ENCODE data around the gene KCNJ9.
"Not testable (repeated sequence)": the region's sequence is repeated elsewhere in the genome, so short reads cannot be mapped to it uniquely, and the experiment has no call there.

The KCNJ9 gene

DNA sequence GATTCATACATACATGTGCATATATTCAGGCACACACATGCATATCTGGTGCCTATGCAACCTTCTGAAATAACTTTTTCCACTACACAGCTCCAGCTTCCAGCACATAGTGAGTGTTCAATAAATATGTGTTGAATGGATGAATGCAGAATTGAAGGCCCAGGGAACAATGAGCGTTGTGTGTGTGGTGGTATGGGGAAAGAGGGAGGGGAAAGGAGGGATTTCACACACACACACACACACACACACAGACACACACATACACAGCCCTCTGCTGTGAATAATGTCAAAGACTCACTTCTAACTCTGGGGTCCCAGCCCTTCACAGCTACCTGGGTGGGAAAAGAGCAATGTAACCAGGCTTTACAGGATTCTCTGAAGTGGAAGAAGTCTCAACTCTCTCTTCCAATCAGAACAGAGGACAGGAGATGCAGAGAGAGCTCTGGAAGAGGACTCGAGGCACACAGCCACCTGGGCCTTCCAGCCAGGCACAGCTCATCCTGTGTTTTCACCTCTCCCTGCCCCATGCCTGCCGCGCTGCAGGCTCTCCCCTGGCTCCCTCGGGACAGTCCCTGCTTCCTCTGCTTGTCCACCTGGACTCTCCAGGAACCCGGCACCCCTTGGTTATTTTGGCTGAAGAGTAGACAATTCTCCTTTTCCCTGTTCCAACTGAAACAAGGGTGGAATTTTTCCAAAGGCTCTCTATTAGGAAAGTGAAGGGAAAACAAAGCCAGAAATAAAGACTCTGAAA is 22.5 kb downstream of the KCNJ9 start:
- DNase-seq (ENCODE audit: low read depth) = no peak

DNA sequence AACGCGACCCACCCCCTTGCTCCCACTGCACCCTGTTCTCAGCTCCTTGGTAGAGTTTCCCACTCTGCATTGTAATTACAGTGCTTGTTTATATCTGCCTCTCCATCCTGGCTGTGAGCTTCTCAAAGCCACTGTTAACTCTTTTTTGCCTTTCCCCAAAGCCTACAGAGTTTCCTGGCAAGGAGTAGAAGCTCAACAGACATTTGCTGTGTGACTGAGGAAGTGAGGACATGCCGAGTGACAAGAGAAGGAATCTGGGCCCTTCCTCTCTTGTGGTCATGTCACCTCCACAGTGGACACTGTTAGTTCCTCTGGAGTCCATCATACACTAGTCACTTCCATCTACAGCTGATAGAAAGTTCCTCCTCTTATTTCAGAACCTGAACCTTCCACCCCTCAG is 23.1 kb downstream of the KCNJ9 start:
- DNase-seq (ENCODE audit: low read depth) = no peak

DNA sequence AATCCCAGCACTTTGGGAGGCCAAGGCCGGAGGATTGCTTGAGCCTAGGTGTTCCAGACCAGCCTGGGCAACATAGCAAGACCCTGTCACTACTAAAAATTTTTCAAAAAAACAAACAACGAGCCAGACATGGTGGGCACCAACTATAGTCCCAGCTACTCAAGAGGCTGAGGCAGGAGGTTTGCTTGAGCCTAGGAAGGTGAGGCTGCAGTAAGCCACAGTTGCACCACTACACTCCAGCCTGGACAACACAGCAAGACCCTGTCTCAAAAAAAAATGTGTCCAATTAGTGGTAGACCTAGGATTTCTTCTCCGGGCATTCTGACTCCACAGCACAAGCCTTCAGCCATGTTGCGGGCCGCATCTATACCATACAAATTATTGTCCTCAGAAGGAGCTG is 23.8 kb downstream of the KCNJ9 start:
- no peak for DNase-seq (ENCODE audit: low read depth)

DNA sequence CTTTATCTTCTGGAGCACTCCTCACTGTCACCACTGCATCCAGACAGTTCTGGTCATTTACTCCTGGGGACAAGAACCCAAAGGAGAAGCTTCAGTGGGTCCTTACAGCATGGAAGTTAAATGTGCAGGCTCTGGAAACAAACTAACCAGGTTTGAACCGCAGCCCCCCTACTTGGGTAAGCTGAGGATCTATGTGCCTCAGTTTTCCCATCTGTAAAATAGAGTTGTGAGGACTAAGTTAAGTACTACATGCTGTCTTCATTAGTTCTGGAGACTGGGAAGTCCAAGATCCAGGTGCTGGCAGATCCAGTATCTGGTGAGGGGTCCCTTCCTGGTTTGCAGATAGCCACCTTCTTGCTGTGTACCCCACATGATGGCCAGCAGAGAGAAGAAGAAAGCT is 26.2 kb downstream of the KCNJ9 start:
- DNase-seq (ENCODE audit: low read depth) = no peak

DNA sequence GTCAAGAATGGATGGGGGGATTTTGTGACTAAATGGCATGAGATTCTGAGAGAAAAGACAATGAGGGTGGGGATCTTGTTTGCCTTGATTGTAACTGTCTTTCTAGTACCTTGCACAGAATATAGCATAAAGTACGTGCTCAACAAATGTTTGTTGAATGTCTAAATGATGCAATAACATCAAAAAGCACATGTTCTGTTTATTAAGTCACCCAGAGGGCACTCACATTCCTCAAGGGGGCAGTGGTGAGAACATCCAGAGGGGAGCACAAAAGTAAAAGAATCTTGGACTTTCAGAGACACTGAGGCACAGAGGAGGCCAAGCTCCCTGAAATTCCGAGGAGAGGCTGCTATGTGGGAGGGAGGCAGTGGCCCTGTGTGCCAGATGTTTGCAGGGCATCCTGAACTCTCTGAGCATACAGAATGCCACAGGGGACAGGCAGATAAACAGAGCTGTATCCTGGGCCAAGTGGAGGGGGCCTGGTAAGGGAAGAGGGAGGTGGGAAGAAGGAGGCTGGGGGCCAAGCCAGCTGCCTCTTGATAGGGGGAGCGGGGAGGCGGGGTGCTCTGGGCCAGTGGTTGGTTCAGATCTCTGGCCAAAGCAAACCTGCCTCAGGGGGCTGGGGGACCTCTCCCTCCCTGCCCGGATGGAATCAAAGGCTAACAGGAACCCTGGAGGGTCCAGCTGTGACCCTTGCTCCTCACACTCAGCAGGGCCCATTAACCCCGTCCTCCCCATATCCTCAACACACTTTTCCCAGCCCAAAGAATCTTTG is 27.7 kb downstream of the KCNJ9 start:
- DNase-seq (ENCODE audit: low read depth) = peak; percentile 70

DNA sequence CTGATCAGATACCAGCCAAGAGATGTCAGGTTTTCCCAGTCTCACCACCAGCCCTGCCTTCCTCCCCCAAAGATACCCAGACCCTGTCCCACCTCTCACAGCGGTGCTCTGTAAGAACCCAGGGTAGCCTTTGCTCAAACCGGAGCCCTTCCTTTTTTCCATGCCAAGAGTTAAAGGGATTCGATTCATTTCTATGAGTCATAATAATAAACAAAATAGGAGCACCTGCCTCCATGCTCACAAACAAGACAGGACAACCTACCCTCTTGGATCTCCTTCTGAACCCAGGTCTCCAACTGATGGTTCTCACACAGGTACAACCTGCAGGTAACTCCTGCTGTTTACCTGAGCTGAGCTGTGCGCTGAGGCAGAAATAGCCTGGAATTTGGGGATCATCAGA is 28.3 kb downstream of the KCNJ9 start:
- DNase-seq (ENCODE audit: low read depth) = no peak

DNA sequence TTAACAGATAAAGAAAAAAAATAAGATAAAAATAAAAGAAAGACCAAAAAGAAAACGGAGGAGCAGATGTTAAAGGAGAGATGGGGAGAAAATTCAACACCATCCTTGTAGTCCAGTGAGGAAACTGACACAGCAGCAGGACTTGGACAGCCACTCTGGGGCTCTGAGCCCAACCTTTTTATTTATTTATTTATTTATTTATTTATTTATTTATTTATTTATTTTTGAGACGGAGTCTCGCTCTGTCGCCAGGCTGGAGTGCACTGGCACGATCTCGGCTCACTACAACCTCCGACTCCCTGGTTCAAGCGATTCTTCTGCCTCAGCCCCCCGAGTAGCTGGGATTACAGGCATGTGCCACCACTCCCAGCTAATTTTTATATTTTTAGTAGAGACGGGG is 30.1 kb downstream of the KCNJ9 start:
- not testable (repeated sequence) for DNase-seq (ENCODE audit: low read depth)

DNA sequence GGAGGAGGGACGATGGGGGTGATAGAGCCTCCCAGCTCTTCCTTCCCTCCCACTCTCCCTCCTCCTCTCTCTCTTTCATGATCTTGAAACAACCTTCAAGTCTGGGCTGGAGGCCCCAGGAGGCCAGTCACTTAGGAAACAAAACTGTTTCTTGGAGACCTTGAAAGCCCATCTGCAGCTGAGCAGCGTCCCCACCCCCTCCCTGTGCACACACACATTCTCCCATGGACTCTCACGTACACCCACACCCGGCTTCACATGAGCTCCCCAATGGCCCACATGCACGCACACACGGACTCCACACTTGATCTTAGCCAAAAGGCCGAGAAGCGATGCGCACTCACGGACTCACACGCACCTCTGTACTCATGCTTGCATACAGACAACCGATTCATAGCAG is 31.0 kb downstream of the KCNJ9 start:
- no peak for DNase-seq (ENCODE audit: low read depth)

DNA sequence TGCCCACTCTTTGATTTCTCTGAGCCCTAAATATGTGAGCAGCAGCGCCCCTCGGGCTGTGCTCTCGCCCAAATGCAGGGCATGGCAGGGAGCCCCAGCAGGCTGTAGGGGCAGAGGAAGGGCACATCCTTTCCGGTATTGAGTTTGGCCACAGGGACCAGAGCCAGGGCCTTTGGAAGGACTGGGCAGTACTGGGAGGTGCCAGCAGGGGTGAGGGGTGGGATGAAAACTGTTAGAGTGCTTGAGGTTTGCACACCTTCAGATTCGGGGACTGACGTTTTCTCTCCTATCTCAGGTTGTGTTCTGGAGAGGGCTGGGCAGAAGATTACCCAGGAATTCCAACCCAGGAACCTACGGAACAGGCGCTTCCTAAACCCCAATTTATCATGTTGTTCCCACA is 32.1 kb downstream of the KCNJ9 start:
- no peak for DNase-seq (ENCODE audit: low read depth)

DNA sequence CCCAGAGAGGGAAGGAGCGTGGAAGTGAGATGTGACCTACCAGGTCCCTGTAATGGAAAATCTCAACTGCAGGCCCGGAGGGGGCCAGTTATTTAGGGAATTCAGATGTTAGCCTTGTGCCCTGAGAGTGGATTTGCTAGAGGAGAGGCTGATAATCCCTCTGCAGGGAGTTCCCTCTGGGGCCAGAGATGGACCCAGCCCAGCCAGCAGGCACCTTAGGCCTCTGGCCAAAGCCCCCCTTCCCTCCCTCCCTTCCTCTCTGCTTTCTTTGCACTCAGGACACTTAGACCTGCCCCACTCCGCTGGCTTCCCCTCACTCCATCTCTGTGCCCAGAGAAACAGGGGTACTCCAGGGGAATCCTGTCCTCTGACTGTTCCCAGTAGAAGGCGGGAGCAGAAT is 32.7 kb downstream of the KCNJ9 start:
- DNase-seq (ENCODE audit: low read depth) = no peak

DNA sequence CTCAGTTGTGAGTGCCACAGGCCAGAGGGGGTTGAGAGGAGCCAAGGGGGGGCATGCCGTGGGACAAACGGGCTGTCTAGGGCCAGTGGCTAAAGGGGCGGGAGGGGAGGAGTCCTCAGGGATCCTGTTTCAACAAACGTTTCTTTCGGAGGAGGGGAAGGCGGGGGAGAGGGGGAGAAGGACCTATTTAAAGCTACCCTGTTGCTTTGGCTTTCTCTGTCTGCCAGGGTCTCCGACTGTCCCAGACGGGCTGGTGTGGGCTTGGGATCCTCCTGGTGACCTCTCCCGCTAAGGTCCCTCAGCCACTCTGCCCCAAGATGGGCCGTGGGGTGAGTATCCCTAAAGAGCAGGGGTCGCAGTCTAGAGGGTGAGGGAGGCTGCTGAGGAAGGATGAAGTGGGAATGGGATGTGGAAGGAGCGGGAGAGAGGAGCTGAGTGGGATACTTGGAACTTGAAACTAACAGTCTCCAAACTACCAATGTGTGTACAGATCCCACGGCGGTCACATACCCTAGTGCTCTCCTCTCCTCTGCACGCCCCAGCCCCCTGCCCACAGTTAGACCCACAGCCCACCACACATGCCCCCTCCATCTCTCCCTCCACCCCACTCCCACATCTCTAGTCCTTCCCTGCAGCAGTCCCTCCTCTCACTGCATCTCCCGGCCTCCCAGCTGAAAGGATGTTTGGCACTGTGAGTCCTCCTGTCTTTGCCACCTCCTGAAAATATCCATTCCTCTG is 34.4 kb downstream of the KCNJ9 start, which contains the start of gene ATP1A2:
Gene ATP1A2, plus strand, starts transcription at position 215 of the 738 bp plus-strand sequence. Its CDS starts 103 bp downstream, at position 318.
- DNase-seq (ENCODE audit: low read depth) = no peak

DNA sequence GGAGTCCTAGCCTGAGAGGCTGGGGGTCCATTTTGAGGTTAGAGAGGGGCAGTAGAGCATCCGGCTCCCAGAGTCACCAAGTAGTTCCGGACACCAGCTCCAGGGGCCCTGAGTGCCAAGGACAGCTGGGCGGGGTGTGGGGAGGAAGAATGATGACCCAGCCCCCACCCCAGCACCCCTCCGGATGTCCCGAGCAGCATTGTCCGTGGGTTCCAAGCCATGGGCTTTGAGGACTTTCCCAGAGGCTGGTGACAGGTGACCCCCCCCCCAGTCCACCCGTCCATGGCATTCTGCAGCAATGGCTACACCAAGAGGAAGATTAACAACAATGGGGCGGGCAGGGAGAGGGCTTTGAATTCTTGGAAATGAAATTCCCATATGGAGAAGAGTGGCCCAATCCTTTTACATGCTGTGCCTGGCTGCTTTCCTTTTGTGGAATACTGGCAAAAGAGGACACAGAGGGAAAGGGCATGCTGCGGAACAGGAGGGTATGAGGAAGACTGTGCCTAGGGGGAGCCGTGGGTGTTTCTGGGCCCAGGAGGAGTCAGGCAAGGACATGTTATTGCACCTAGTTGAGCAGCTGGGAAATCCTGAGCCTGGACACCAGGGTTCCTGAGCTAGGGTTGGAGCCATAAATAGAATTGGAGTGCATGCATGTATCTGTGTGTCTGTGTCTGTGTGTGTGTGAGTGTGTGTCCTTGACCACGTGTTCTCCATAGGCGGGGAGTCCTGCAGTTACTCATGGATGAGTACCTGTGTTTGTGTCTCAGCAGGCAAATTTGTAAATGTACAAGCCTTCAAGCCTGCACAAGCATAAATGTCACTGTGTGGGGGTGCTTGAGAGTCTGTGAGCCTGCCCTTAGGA is 35.2 kb downstream of the KCNJ9 start:
- no peak for DNase-seq (ENCODE audit: low read depth)

DNA sequence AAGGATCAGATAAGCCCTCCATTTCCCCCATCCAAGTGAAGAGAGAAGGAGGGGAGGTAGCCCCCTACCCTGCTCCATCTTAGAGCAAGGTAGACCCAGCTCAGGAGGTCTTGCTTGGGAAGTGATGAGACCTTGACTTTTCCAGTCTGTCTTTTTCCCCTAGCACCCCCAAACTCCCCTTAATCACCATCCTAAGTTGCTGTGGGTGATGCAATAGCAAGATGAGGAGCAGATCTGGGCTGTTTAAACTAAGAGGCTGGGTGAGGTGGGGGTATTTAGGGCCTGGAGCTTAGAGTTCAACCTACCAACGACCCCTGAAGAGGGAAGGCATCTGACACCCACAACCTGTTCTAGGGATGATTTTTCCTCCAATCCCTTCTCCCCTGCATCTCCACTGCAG is 36.0 kb downstream of the KCNJ9 start:
- no peak for DNase-seq (ENCODE audit: low read depth)

DNA sequence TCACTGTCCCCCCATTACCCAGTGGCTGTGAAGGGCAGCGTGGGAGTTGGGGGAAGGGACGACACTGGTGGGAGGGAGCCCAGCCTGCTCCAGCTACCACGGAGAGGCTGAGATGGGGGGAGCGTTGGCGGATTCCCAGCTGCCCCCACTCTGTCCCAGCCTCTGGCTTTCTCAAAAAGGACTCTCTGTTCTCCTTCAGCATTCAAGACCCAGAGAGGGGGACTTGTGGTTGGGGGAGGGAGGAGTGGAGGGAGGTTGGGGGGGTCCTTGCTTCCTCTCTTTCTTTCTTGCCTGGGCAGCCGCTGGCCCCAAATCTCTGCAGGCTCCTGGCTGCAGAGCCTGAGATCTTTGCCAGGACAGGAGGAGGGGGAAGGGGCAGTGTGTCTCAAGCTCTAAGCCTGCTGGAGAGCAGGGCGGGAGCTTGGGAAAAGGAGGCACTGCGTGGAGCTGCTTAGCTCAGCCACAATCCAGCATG is 36.4 kb downstream of the KCNJ9 start:
- DNase-seq (ENCODE audit: low read depth) = no peak

DNA sequence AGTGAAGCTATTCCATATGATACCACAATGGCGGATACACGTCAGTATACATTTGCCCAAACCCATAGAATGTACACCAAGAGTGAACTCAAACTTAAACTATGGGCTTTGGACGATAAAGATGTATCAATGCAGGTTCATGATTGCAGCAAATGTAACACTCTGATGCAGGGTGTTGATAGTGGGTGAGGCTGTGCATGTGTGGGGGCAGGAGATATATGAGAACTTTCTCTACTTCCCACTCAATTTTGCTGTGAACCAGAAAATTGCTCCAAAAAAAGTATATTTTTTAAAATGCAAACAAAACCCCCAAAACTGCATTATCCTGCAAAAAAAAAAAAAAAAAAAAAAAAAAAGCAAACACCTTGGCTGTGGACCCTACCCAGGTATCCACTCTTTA is 37.6 kb downstream of the KCNJ9 start:
- no peak for DNase-seq (ENCODE audit: low read depth)

DNA sequence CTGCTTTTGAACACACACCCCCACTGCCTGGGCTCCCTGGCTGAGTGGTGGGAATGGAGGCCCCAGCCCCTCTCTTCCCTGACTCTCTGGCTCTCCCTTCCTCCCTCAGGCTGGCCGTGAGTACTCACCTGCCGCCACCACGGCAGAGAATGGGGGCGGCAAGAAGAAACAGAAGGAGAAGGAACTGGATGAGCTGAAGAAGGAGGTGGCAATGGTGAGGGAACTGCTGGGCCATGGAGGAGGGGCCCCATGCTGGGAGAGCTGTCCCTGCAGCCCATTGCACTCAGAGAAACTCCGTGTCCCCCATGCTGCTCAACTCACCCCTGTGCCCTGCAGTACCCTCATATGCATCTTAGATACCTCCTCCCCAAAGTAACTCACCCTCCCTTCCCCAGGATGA is 39.5 kb downstream of the KCNJ9 start:
- DNase-seq (ENCODE audit: low read depth) = no peak

DNA sequence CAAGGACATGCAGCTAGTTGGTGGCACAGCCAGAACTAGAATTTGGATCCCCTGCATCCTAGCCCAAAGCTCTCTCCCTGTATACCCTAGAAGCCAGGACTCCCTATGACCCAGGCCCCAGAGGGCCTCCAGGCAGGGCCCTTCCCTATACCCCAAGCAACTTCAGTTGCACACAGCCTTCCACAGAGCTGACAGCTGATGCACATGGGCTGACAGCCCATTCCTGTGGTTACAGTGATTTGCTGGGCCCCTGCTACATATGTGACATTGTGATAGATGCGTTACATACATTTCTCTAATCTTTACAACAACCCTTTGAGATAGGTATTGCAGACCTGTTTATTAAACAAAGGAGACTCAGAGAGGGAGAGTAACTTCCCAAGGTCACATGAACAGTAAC is 40.0 kb downstream of the KCNJ9 start:
- DNase-seq (ENCODE audit: low read depth) = no peak

DNA sequence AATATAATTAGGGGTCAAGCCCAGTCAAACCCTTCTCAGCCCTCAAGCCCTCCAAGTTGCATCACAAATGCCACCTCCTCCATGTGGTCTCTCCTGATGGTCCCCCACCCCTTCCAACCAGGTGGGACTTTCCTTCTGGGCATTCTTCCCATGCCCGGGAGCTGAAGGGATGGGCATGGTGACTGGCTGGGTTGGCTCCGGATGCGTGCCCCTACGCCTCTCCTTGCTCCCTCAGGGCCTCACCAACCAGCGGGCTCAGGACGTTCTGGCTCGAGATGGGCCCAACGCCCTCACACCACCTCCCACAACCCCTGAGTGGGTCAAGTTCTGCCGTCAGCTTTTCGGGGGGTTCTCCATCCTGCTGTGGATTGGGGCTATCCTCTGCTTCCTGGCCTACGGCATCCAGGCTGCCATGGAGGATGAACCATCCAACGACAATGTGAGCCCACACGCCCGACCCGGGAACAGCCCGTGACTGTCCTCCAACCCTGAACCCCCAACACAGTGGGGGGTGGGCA is 41.7 kb downstream of the KCNJ9 start:
- no peak for DNase-seq (ENCODE audit: low read depth)

DNA sequence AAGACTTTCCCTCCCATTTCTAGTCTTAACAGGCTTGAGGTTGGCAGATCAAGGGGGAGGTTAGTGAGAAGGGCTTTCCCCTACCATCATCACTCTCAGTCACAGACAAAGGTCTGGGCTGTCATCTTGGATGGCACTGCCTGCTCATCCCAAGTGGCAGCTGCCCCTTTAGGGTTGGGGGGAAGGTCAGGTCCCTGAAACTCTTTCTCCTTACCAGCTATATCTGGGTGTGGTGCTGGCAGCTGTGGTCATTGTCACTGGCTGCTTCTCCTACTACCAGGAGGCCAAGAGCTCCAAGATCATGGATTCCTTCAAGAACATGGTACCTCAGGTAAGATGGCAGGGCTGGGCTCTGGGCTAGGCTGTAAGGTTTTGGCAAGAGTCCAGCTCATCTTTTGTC is 42.4 kb downstream of the KCNJ9 start:
- DNase-seq (ENCODE audit: low read depth) = no peak

DNA sequence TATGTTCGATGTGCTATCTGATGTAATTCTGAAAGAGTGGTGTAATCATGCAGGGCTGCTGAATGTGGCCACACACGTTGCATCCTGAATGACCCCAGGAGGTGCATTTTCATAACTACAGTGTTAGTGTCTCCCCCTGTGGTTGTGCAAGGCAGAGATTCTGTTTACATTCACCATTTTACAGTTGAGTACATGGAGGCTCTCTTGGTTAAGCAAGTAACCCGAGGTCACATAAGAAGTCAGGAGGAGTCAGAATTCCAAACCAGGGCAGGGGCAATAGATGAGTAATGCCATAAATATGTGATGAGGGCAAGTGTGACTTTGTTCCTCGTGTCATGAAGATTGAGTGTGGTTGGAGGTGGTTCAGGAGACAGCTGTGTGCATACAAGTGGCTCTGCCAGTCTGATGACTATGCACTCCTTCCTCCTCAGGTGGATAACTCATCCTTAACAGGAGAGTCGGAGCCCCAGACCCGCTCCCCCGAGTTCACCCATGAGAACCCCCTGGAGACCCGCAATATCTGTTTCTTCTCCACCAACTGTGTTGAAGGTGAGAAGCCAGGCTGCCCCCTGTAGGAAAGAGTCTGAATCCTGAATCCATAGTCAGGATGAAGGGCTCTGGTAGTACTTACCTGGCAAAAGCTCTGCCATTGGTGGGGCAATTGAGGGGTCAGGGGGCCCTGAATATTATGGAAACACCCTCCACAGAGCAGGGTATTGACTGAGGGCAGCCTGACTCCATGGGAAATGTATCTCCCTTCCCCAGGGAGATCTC is 43.6 kb downstream of the KCNJ9 start:
- DNase-seq (ENCODE audit: low read depth) = peak; percentile 89

DNA sequence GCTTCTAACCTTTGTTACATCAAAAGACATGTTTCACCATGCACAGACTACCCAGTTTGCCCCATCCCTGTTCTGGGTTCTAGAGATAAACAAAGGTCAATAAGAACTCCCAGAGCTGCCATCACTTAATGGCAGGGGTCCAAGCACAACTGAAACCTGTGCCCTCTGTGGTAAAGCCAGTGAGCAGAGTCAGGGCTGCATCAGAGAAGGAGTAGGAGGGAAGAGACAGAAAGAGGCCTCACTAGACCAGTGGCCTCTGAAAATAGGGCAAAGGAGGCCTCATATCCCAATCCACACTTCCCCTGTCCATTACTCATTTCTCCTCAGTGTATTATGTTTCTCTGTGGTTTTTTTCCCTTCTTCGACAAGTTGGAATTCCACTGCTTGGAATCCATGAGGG is 44.4 kb downstream of the KCNJ9 start:
- peak; percentile 47 for DNase-seq (ENCODE audit: low read depth)
